22Rv1 (cell line): ENCODE results near the gene PCDHGB7.
"Not testable (repeated sequence)": the region's sequence is repeated elsewhere in the genome, so short reads cannot be mapped to it uniquely, and the experiment has no call there.

Experiments used
- H3K27ac ChIP-seq: fragments of 450-650 bp; 2 replicates; pipeline ENCODE4 v1.5.1; 2017
- CTCF ChIP-seq: fragments of 450-650 bp; IDR thresholded peaks from 2 replicates; pipeline ENCODE4 v1.5.1; 2017; ENCODE audit warnings: mild to moderate bottlenecking
- ZFX ChIP-seq: fragments of 450-650 bp; IDR thresholded peaks from 2 replicates; pipeline ENCODE4 v1.6.1; 2017; ENCODE audit warnings: antibody characterized with exemption, borderline replicate concordance

The PCDHGB7 gene

GRCh38 chr5:141417494-141418172, at the start of gene PCDHGB7:
Gene PCDHGB7, plus strand, starts transcription at chr5:141417677. Its CDS starts 183 bp downstream, at chr5:141417860.
- not testable (repeated sequence) for H3K27ac ChIP-seq
- peak; percentile 89 for TF ChIP-seq CTCF

GRCh38 chr5:141369994-141370848, 47.3 kb upstream of the PCDHGB7 start, which contains the start of gene PCDHGB3:
Gene PCDHGB3, plus strand, starts transcription at chr5:141370242. Its CDS starts 153 bp downstream, at chr5:141370395.
- no peak within 1 kb of the TSS for H3K27ac ChIP-seq
- TF ChIP-seq CTCF (peak; percentile 45), ZFX (no peak)

- H3K27ac ChIP-seq = no peak overlapping the region
- TF ChIP-seq CTCF = no peak
These were observed 45.7 kb upstream of the PCDHGB7 start for GRCh38 chr5:141371572-141372475.

DNA sequence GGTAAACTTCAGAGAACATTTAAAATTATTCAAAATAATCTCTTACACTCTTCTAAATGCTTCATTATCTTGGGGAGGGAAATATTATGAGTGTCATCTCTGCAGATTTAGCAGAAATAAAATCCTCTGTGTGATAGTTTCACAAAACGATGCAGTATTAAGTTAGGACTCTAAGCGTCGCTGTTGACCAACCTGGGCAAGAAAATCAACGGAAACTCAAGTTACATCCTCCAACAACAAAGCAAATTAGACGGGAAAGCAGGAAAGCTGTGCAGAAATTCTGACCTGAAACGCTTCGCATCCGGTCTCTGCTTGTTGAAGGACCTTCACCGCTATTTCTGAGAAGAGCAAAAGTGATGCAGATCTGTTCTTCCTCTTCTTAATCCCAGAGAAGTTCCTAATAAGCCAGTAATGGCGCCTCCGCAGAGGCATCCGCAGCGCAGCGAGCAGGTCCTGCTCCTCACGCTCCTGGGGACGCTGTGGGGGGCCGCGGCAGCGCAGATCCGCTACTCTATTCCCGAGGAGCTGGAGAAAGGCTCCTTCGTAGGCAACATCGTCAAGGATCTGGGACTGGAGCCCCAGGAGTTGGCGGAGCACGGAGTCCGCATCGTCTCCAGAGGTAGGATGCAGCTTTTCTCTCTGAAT, 43.7 kb upstream of the PCDHGB7 start, which contains the start of gene PCDHGA6:
Gene PCDHGA6 (plus strand): TSS at position 219 of the 645 bp plus-strand sequence. CDS start 193 bp downstream, at position 412.
- H3K27ac ChIP-seq = no peak within 1 kb of the TSS
- TF ChIP-seq CTCF = peak; percentile 80
- TF ChIP-seq ZFX = no peak

GRCh38 chr5:141374627-141375026, 42.9 kb upstream of the PCDHGB7 start:
- TF ChIP-seq CTCF (no peak), ZFX (no peak)
- H3K27ac ChIP-seq = no peak overlapping the region

GRCh38 chr5:141375444-141376155, 41.9 kb upstream of the PCDHGB7 start:
- not testable (repeated sequence) for H3K27ac ChIP-seq
- peak; percentile 28 for TF ChIP-seq CTCF
